K562 (cell line): ENCODE results near the gene ACTN1. TPM values are rescaled to one million over a fixed set of nuclear protein-coding genes. Genes with fewer than 3 reads are reported as not detected.

Source experiments
- ATAC-seq: fragments of 200-7000 bp; cut with Tn5 transposase; 3 replicates; pipeline ENCODE4 v1.9.1; 2020; ENCODE audit warnings: moderate library complexity
- BruUV-seq: library from RNA; stranded (reverse); fragments of 400-500 nt; replicated peaks from 2 replicates; lab custom pipeline; 2021; lab: Mats Ljungman, UMichigan
- CTCF ChIA-PET: fragments of 300-600 bp; formaldehyde crosslinking; extraction: SDS; loops from one replicate; lab custom pipeline; 2021; ENCODE audit warnings: low intra/inter-chr PET ratio; lab: Yijun Ruan, JAX
- POLR2A ChIA-PET: fragments of 300-600, 350-650 bp; sonication (Branson Sonifier 250); formaldehyde crosslinking; extraction: SDS; loops from one replicate; lab custom pipeline; 2021; ENCODE audit warnings: antibody characterized with exemption, inconsistent platforms; lab: Yijun Ruan, JAX
- DNase-seq, 4 experiments: peaks; one replicate each; pipeline versions ENCODE4 v3.0.0 to v3.0.0-alpha.2; 2011 to 2018; ENCODE audit warnings: low spot score in 3 of 4, mixed read lengths in 3 of 4; ENCODE audit errors: extremely low read depth in 1 of 4
- FAIRE-seq: peaks from 2 replicates; lab custom pipeline; 2011; peaks lifted over from hg19 to GRCh38; lab: Jason Lieb, UNC
- H2AFZ ChIP-seq: 2 replicates; pipeline ENCODE4 v1.6.0; 2011; ENCODE audit warnings: low read depth, low read length, control low read depth, inconsistent platforms
- H3K27ac ChIP-seq: fragments of 200-600 bp; 3 replicates; pipeline ENCODE4 v1.8.0; 2011; ENCODE audit warnings: low read depth, mild to moderate bottlenecking, control low read depth, inconsistent platforms, low read length, moderate library complexity, mixed read lengths; ENCODE audit errors: extremely low read depth
- H3K27me3 ChIP-seq, 2 experiments: fragments of 300-600 bp in 1 of 2; 2 replicates in 1 of 2; 3 replicates in 1 of 2; pipeline versions ENCODE4 v1.6.0 to v1.8.0; 2011; ENCODE audit warnings: inconsistent platforms in 2 of 2, low read length in 2 of 2, mild to moderate bottlenecking in 1 of 2, mixed read lengths in 1 of 2, moderate library complexity in 1 of 2; ENCODE audit not compliant: control insufficient read depth in 2 of 2, insufficient read depth in 2 of 2
- H3K36me3 ChIP-seq: fragments of 300-600 bp; 3 replicates; pipeline ENCODE4 v1.8.0; 2011; ENCODE audit warnings: mild to moderate bottlenecking, low read length, inconsistent platforms; ENCODE audit not compliant: control insufficient read depth, insufficient read depth
- H3K4me1 ChIP-seq, 2 experiments: fragments of 200-600 bp in 1 of 2; replicated peaks in 1 of 2; 2 replicates in 1 of 2; 3 replicates in 1 of 2; pipeline versions ENCODE4 v1.5.1 to v1.8.0; 2011; ENCODE audit warnings: inconsistent platforms in 2 of 2, low read length in 2 of 2, mild to moderate bottlenecking in 1 of 2, mixed read lengths in 1 of 2, moderate library complexity in 1 of 2; ENCODE audit not compliant: control insufficient read depth in 2 of 2, insufficient read depth in 2 of 2
- H3K4me2 ChIP-seq: 2 replicates; pipeline ENCODE4 v1.6.1; 2011; ENCODE audit warnings: low read length, control low read depth, inconsistent platforms, mixed read lengths; ENCODE audit not compliant: insufficient read depth
- H3K4me3 ChIP-seq: fragments of 200-600 bp; sonication (generic), shearing (Covaris generic); 2 replicates; pipeline ENCODE4 v1.5.1; 2016; ENCODE audit warnings: control low read depth, inconsistent platforms
- H3K79me2 ChIP-seq: fragments of 200-600 bp; 3 replicates; pipeline ENCODE4 v1.8.0; 2011; ENCODE audit warnings: low read length, inconsistent platforms; ENCODE audit not compliant: control insufficient read depth, insufficient read depth
- H3K9ac ChIP-seq, 2 experiments: 2 replicates each; pipeline versions ENCODE4 v1.6.0 to v1.6.1; 2011; ENCODE audit warnings: low read depth in 2 of 2, low read length in 2 of 2, control low read depth in 1 of 2, inconsistent platforms in 1 of 2, mild to moderate bottlenecking in 1 of 2, mixed read lengths in 1 of 2; ENCODE audit not compliant: insufficient read depth in 1 of 2
- H3K9me1 ChIP-seq: one replicate; pipeline ENCODE4 v1.6.0; 2011; ENCODE audit warnings: inconsistent platforms, mild to moderate bottlenecking, low read length, moderate library complexity; ENCODE audit not compliant: control insufficient read depth, insufficient read depth
- H3K9me3 ChIP-seq: replicated peaks from 2 replicates; pipeline ENCODE4 v1.5.1; 2011; ENCODE audit warnings: low read depth, low read length, inconsistent platforms; ENCODE audit not compliant: control insufficient read depth, insufficient read depth
- H4K20me1 ChIP-seq: replicated peaks from 2 replicates; pipeline ENCODE4 v1.6.1; 2011; ENCODE audit warnings: low read length, inconsistent platforms, mixed read lengths; ENCODE audit not compliant: control insufficient read depth, insufficient read depth
- DMBX1 ChIP-seq: fragments of 250-450 bp; sonication (Bioruptor Pico); IDR thresholded peaks from 2 replicates; pipeline ENCODE4 v1.8.0; 2022; ENCODE audit warnings: inconsistent platforms, mild to moderate bottlenecking, moderate library complexity, borderline replicate concordance
- NCOA2 ChIP-seq, 2 experiments: fragments of 450-650 bp; IDR thresholded peaks; 2 replicates each; pipeline ENCODE4 v1.6.1; 2018; ENCODE audit warnings: mild to moderate bottlenecking in 2 of 2, moderate library complexity in 1 of 2; ENCODE audit not compliant: partially characterized antibody in 2 of 2
- NR2F6 ChIP-seq: fragments of 450-650 bp; formaldehyde crosslinking; IDR thresholded peaks from 2 replicates; pipeline ENCODE4 v1.4.0; 2020; ENCODE audit warnings: mild to moderate bottlenecking
- RFX7 ChIP-seq: fragments of 250-450 bp; sonication (Bioruptor Pico); IDR thresholded peaks from 2 replicates; pipeline ENCODE4 v1.5.1; 2021; ENCODE audit warnings: mild to moderate bottlenecking
- TAF15 ChIP-seq: fragments of 200-400 bp; formaldehyde crosslinking; IDR thresholded peaks from 2 replicates; pipeline ENCODE4 v1.6.1; 2017; ENCODE audit warnings: mild to moderate bottlenecking, low read depth, low read length, moderate library complexity
- ZNF589 ChIP-seq: fragments of 200-800 bp; sonication (Bioruptor generic); IDR thresholded peaks from 2 replicates; pipeline ENCODE4 v1.6.1; 2016; ENCODE audit warnings: low read depth, missing genetic modification characterization, missing compliant biosample characterization
- ZNF79 ChIP-seq: fragments of 250-450 bp; sonication (Bioruptor Pico); IDR thresholded peaks from 2 replicates; pipeline ENCODE4 v1.4.0; 2020; ENCODE audit warnings: low read depth, mild to moderate bottlenecking, moderate library complexity
- WGBS: fragments of 100-300 bp; shearing (Covaris generic); methylation state at CpG from one replicate; pipeline ENCODE4 v1.1.6; 2016; ENCODE audit warnings: low coverage, mixed read lengths; ENCODE audit not compliant: insufficient coverage; ENCODE audit errors: missing lambda C conversion rate; 5-methylcytosine and 5-hydroxymethylcytosine counted together
- in situ Hi-C: fragments of 300-500 bp; cut with MboI; formaldehyde crosslinking; loops from 4 replicates; pipeline ENCODE4 v1.15.0; 2018; ENCODE audit warnings: inconsistent platforms, mixed read lengths
- intact Hi-C: fragments of 100-400 bp; cut with micrococcal nuclease; formaldehyde crosslinking; loops from 2 replicates; pipeline ENCODE4 v1.14.2; 2022
- polyA plus RNA-seq, 8 experiments: library from polyadenylated mRNA; depleted of rRNA in 4 of 8; stranded (reverse) in 5 of 8; unstranded in 3 of 8; fragments of >200 nt; fragmentation: Nextera tagmentation in 2 of 8; fragmentation: Illumina TruSeq in 1 of 8; extraction: Ambion mirVana in 2 of 8; extraction: Trizol in 1 of 8; gene quantifications; 2 replicates each; pipeline versions ENCODE4 v1.2.1 to v1.2.3, GENCODE V29; 2011 to 2014; ENCODE audit warnings: inconsistent platforms in 1 of 8, missing spikeins in 1 of 8
- total RNA-seq, 7 experiments: library from RNA; depleted of rRNA in 6 of 7; stranded (reverse); fragments of >200 nt in 6 of 7; fragmentation: Illumina TruSeq in 2 of 7; extraction: Trizol in 2 of 7; gene quantifications; 2 replicates each; pipeline versions ENCODE4 v1.2.1 to v1.2.3, GENCODE V29; 2011 to 2021; ENCODE audit warnings: low replicate concordance in 1 of 7
- TF ChIP-seq, protein P1 (sequence below): sonication (generic); formaldehyde crosslinking; IDR thresholded peaks from 2 replicates; pipeline ENCODE4 v1.9.0; 2022; ENCODE audit warnings: mild to moderate bottlenecking, missing genetic modification reagents

The ACTN1 gene
- total and polyA plus RNA-seq, 9 of the 15 experiments (the other 6 are each of a cell fraction or from before 2014, with no cell fraction given), result 2.2 to 67.7 (median 34.5) TPM

DNA sequence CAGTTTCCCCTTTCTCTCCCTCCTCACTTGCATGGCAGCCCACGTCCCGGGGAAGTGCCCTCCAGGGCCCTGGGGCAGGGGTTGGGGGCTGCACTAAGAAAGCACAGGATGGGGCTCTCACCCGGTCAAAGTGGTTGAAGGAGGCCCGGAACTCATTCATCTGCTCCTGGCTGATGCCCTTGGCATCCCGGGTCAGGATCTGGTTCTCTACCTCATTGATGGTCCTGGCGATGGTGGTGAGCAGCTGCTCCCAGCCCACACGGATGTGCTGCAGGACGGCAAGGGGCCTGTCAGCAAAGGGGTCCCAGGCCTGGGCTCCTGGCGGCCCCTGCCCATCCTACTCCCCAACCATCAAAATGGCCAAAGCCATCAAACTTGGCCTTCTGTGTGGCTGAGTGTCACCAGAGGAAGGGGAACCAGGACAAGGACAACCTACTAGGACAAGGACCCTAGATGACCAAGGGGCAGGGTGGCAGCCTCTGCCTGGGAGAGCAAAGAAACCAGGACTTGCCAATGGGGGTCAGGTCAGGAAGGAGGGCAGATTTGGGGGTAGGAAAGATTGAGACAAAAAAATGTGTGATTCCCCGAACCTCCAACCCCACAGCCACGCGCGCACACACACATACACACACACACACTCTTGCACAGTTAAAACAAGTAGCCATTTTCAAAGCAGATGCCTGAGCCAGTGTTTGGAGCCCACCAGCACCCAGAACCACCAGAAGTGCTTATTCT is 99.1 kb downstream of the ACTN1 start:
- Histone ChIP-seq H3K9me1 (no peaks in the 10 kb centered on the region), H3K4me2 (no peak overlapping the region), H3K79me2 (no peaks in the 10 kb centered on the region), H2AFZ (no peak overlapping the region), H3K9me3 (no peaks in the 10 kb centered on the region), H3K9ac (no peak overlapping the region), H3K27me3 (no peaks in the 10 kb centered on the region), H4K20me1 (no peaks in the 10 kb centered on the region), H3K4me1 (no peaks in the 10 kb centered on the region), H3K4me3 (no peak overlapping the region), H3K27ac (no peak overlapping the region), H3K36me3 (peaks cover 73% of the 10 kb centered on the region; the same call in 2 of the 3 replicates)
- DNase-seq, result no peak
- ATAC-seq, result no peak
- ChIA-PET CTCF (no interaction called here), POLR2A (interaction anchor here (0.6 kb wide), 1 partner anchor 1583 kb away, joined by 3 read pairs; no protein-coding TSS in a partner anchor)
- in situ Hi-C loops, result no loop called here
- TF ChIP-seq RFX7 (no peak), ZNF589 (CRISPR knock-in tag) (no peak), DMBX1 (no peak), NR2F6 (CRISPR knock-in tag) (no peak), TAF15 (no peak), NCOA2 (IDR thresholded peaks at IDR 0.05; ENCODE audit: partially characterized antibody in 2 of 2) (no peak), ZNF79 (no peak)
- TF ChIP-seq, protein P1, sequence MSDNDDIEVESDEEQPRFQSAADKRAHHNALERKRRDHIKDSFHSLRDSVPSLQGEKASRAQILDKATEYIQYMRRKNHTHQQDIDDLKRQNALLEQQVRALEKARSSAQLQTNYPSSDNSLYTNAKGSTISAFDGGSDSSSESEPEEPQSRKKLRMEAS (CRISPR knock-in tag), result no peak
- WGBS, result 96% methylated on average over 10 of the region's 13 CpGs
- intact Hi-C loops, result no loop called here
- no TSS peak for BruUV-seq
- no peak for FAIRE-seq
